Vagina (tissue), 2 donors: ENCODE data around the gene HOXD8. TPM values are rescaled to one million over a fixed set of nuclear protein-coding genes. Genes with fewer than 3 reads are reported as not detected.
A peak's percentile ranks its signal among the peaks of the same experiment; 100 is the strongest.

Experiments
- DNase-seq, 2 donors: peaks; one replicate each; pipeline ENCODE4 v3.0.0-alpha.2; 2017; ENCODE audit errors: extremely low spot score in 2 of 2
- H3K27ac ChIP-seq: fragments of 200-600 bp; sonication (generic); one replicate; pipeline ENCODE4 v1.5.1; 2019
- H3K27me3 ChIP-seq: fragments of 200-600 bp; sonication (generic); one replicate; pipeline ENCODE4 v1.5.1; 2019
- H3K36me3 ChIP-seq, 2 donors: fragments of 200-600 bp; sonication (generic); one replicate each; pipeline ENCODE4 v1.5.1; 2017 to 2019
- H3K4me1 ChIP-seq: fragments of 200-600 bp; sonication (generic); one replicate; pipeline ENCODE4 v1.5.1; 2019
- H3K4me3 ChIP-seq, 2 donors: fragments of 200-600 bp; sonication (generic); 1 replicate in 1 of 2; 2 replicates in 1 of 2; pipeline ENCODE4 v1.5.1; 2016 to 2019
- H3K9me3 ChIP-seq: fragments of 200-600 bp; sonication (generic); one replicate; pipeline ENCODE4 v1.5.1; 2019
- POLR2A ChIP-seq, 2 donors: fragments of 450-650 bp; IDR thresholded peaks; one replicate each; pipeline ENCODE4 v1.6.1; 2017; ENCODE audit warnings: antibody characterized with exemption in 2 of 2, mild to moderate bottlenecking in 2 of 2, moderate library complexity in 2 of 2
- POLR2AphosphoS5 ChIP-seq, 2 donors: sonication (generic); formaldehyde crosslinking; IDR thresholded peaks; one replicate each; pipeline ENCODE4 v1.9.0; 2017; ENCODE audit warnings: antibody characterized with exemption in 2 of 2, mild to moderate bottlenecking in 2 of 2, low read depth in 1 of 2; ENCODE audit not compliant: insufficient read depth in 1 of 2
- intact Hi-C: fragments of 100-400 bp; cut with DNase I; formaldehyde crosslinking; loops from one replicate; pipeline ENCODE4 v1.15.1; 2023
- total RNA-seq: library from RNA; depleted of rRNA; stranded (reverse); fragments of >200 nt; gene quantifications from one replicate; pipeline ENCODE4 v1.2.3, GENCODE V29; 2016
- TF ChIP-seq, protein P1 (sequence below), 3 experiments: fragments of 450-650 bp in 2 of 3; fragments of 200-600 bp in 1 of 3; sonication (generic) in 1 of 3; IDR thresholded peaks; one replicate each; pipeline ENCODE4 v1.5.1; 2017 to 2019; ENCODE audit warnings: antibody characterized with exemption in 3 of 3, mild to moderate bottlenecking in 2 of 3, moderate library complexity in 2 of 3

HOXD8 gene
- total RNA-seq, 1 donor from 2014 or later = 10.3 TPM

DNA sequence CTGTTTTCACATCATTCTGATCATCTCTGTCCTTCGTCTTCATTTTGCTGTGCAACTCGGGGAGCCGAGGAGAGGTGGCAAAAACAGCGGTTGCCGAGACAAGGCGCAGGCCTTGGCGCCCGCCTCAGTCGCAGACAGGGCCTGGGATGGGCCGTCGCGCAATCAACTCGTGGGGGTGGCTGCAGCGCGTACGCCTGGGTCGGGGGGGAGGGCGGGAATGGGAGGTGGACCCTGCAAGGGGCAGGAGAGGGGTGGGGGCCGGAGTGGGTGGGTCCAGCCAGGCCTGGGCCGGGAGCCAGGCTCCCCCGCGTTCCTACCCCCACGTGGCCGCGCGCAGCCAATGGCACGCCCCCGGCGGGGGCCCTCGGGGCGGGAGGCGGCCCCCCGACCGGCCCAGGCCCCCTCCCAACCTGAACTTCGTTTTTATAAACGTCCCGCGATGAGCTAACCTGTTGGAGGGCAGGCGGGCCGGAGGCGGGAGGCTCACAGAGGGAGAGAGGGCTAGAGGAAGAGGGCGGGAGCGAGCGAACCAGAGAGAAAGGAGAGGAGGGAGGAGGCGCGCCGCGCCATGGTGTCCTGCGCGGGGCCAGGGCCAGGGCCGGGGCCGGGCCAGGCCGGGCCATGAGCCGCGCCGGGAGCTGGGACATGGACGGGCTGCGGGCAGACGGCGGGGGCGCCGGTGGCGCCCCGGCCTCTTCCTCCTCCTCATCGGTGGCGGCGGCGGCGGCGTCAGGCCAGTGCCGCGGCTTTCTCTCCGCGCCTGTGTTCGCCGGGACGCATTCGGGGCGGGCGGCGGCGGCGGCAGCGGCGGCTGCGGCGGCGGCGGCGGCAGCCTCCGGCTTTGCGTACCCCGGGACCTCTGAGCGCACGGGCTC is 37.0 kb upstream of the HOXD8 start, which contains the start of gene HOXD13:
Gene HOXD13, plus strand, starts transcription at position 452 of the 875 bp plus-strand sequence. Its CDS starts 170 bp downstream, at position 622.
- TF ChIP-seq POLR2A (IDR thresholded peaks at IDR 0.05) (peak in 1 of 2 donors; percentile 97), POLR2AphosphoS5 (IDR thresholded peaks at IDR 0.05; ENCODE audit: insufficient read depth in 1 of 2, low read depth in 1 of 2) (peak in 1 of 2 donors; percentile 86)
- TF ChIP-seq, protein P1, sequence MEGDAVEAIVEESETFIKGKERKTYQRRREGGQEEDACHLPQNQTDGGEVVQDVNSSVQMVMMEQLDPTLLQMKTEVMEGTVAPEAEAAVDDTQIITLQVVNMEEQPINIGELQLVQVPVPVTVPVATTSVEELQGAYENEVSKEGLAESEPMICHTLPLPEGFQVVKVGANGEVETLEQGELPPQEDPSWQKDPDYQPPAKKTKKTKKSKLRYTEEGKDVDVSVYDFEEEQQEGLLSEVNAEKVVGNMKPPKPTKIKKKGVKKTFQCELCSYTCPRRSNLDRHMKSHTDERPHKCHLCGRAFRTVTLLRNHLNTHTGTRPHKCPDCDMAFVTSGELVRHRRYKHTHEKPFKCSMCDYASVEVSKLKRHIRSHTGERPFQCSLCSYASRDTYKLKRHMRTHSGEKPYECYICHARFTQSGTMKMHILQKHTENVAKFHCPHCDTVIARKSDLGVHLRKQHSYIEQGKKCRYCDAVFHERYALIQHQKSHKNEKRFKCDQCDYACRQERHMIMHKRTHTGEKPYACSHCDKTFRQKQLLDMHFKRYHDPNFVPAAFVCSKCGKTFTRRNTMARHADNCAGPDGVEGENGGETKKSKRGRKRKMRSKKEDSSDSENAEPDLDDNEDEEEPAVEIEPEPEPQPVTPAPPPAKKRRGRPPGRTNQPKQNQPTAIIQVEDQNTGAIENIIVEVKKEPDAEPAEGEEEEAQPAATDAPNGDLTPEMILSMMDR (IDR thresholded peaks at IDR 0.05) = no peak
- Histone ChIP-seq H3K4me1 (peaks cover 27% of the 10 kb centered on the region), H3K27me3 (no peaks in the 10 kb centered on the region), H3K36me3 (no peaks in the 10 kb centered on the region), H3K9me3 (no peaks in the 10 kb centered on the region), H3K27ac (peak within 1 kb of the TSS; percentile 91), H3K4me3 (peak within 1 kb of the TSS; percentile 54 to 59)
- intact Hi-C loops = loop anchor here (5.0 kb wide), 1 partner anchor 840 kb away; no protein-coding TSS in a partner anchor
- DNase-seq = no peak

DNA sequence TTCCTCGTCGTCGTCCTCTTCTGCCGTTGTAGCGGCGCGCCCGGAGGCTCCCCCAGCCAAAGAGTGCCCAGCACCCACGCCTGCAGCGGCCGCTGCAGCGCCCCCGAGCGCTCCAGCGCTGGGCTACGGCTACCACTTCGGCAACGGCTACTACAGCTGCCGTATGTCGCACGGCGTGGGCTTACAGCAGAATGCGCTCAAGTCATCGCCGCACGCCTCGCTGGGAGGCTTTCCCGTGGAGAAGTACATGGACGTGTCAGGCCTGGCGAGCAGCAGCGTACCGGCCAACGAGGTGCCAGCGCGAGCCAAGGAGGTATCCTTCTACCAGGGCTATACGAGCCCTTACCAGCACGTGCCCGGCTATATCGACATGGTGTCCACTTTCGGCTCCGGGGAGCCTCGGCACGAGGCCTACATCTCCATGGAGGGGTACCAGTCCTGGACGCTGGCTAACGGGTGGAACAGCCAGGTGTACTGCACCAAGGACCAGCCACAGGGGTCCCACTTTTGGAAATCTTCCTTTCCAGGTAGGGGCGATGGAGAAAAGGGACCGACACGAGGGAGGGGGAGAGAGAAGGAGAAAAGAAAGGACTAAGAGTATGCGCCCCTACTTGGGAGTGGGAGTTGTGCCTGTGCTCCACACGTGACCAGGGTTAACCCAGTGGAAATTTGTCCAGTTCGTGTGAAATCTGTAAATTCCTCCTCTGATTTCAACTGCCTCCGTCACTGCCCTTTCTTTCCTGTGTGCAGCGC is 36.2 kb upstream of the HOXD8 start:
- H3K27ac ChIP-seq = peak overlapping the region; percentile 91
- H3K36me3 ChIP-seq = no peaks in the 10 kb centered on the region
- H3K4me1 ChIP-seq = peaks cover 28% of the 10 kb centered on the region
- TF ChIP-seq POLR2A (IDR thresholded peaks at IDR 0.05) = peak in 1 of 2 donors; percentile 5
- peak in 1 of 2 donors; percentile 59 for TF ChIP-seq POLR2AphosphoS5 (IDR thresholded peaks at IDR 0.05; ENCODE audit: insufficient read depth in 1 of 2, low read depth in 1 of 2)
- TF ChIP-seq, protein P1 (IDR thresholded peaks at IDR 0.05) = no peak
- intact Hi-C loops = loop anchor here (5.0 kb wide), 1 partner anchor 841 kb away; no protein-coding TSS in a partner anchor
- H3K27me3 ChIP-seq = no peaks in the 10 kb centered on the region
- no peaks in the 10 kb centered on the region for H3K9me3 ChIP-seq
- DNase-seq = no peak
- peak overlapping the region; percentile 54 to 59 for H3K4me3 ChIP-seq

DNA sequence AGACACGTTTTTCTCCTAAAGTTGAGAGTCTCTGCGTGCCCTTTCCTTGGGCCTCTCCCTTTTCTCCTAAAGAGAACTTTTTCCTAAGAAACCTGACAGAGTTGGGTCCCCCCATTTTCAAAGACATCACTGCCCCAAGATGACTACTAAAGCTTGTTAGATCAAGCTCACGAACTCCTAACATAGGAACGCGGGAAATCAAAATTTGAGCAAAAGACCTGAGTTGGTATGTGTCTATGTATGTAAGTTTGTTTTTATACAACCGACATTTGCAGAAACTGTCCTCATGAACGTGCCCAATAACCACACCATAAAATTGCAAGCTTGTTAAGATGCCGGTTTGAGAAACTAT is 35.6 kb upstream of the HOXD8 start:
- H3K4me1 ChIP-seq = peaks cover 29% of the 10 kb centered on the region
- TF ChIP-seq POLR2A (IDR thresholded peaks at IDR 0.05) (no peak), POLR2AphosphoS5 (IDR thresholded peaks at IDR 0.05; ENCODE audit: insufficient read depth in 1 of 2, low read depth in 1 of 2) (no peak)
- TF ChIP-seq, protein P1 (IDR thresholded peaks at IDR 0.05) = no peak
- peak overlapping the region; percentile 54 to 59 for H3K4me3 ChIP-seq
- no peaks in the 10 kb centered on the region for H3K27me3 ChIP-seq
- H3K36me3 ChIP-seq = no peaks in the 10 kb centered on the region
- intact Hi-C loops = loop anchor here (5.0 kb wide), 1 partner anchor 842 kb away; no protein-coding TSS in a partner anchor
- no peaks in the 10 kb centered on the region for H3K9me3 ChIP-seq
- no peak for DNase-seq
- peak overlapping the region; percentile 91 for H3K27ac ChIP-seq

DNA sequence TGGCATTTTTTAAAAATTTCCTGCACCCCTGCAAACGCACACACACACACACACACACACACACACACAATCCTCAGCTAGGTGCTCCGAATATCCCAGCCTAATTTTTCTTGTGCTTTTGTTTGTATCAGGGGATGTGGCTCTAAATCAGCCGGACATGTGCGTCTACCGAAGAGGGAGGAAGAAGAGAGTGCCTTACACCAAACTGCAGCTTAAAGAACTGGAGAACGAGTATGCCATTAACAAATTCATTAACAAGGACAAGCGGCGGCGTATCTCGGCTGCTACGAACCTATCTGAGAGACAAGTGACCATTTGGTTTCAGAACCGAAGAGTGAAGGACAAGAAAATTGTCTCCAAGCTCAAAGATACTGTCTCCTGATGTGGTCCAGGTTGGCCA is 35.2 kb upstream of the HOXD8 start:
- peaks cover 29% of the 10 kb centered on the region for H3K4me1 ChIP-seq
- peak overlapping the region; percentile 91 for H3K27ac ChIP-seq
- no peaks in the 10 kb centered on the region for H3K27me3 ChIP-seq
- H3K4me3 ChIP-seq = peak overlapping the region; percentile 54 to 59
- intact Hi-C loops = loop anchor here (5.0 kb wide), 1 partner anchor 842 kb away; no protein-coding TSS in a partner anchor
- H3K36me3 ChIP-seq = no peaks in the 10 kb centered on the region
- DNase-seq = no peak
- TF ChIP-seq, protein P1 (IDR thresholded peaks at IDR 0.05) = no peak
- TF ChIP-seq POLR2AphosphoS5 (IDR thresholded peaks at IDR 0.05; ENCODE audit: insufficient read depth in 1 of 2, low read depth in 1 of 2) = no peak
- TF ChIP-seq POLR2A (IDR thresholded peaks at IDR 0.05) = no peak
- H3K9me3 ChIP-seq = no peaks in the 10 kb centered on the region
